Measurements from ENCODE around the gene GPC6.
"Not testable (repeated sequence)": the region's sequence is repeated elsewhere in the genome, so short reads cannot be mapped to it uniquely, and the experiment has no call there.

The GPC6 gene

DNA sequence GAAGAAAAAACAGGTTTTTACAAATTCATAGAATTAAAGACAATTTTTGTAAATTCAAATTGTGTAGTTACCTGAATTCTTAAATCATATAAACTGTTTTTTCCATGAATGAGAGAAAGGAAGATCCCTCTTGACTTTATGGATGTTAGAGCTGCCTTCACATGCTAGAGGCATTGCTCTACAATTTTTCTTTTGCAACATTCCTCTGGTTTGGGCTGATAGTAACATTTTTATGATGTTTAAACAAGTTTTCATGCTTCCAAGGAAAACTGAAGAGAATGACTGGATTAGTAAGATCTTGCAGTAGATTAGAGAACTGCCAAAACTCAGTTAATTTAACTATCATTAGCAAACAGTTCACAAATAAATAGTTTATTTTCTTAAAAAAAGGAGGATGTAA, 250.6 kb downstream of the GPC6 start:
- Histone ChIP-seq H2AFZ (ENCODE audit: low read length) (no peak overlapping the region), H4K8ac (ENCODE audit: low read depth, low read length) (no peak overlapping the region), H3K4me1 (ENCODE audit: control insufficient read depth in 2 of 2, insufficient read depth in 1 of 2, low read depth in 1 of 2, low read length in 2 of 2) (no peaks in the 10 kb centered on the region), H3K4ac (ENCODE audit: low read length) (no peak overlapping the region), H3K18ac (ENCODE audit: low read length) (no peak overlapping the region), H2BK12ac (ENCODE audit: low read length) (no peak overlapping the region), H2BK15ac (ENCODE audit: low read length) (no peak overlapping the region), H3K36me3 (replicated peaks in 1 of 2; ENCODE audit: control insufficient read depth in 2 of 2, insufficient read depth in 2 of 2, low read length in 2 of 2) (no peaks in the 10 kb centered on the region), H3K23ac (ENCODE audit: low read depth, low read length, poor library complexity) (no peak overlapping the region), H2BK5ac (ENCODE audit: low read length) (no peak overlapping the region), H4K91ac (ENCODE audit: low read depth, low read length, poor library complexity) (no peak overlapping the region), H3K14ac (ENCODE audit: low read length) (no peak overlapping the region), H3K27me3 (ENCODE audit: control insufficient read depth in 3 of 3, insufficient read depth in 3 of 3, low read depth in 1 of 3, low read length in 3 of 3) (no peaks in the 10 kb centered on the region), H2BK120ac (ENCODE audit: low read depth, low read length) (no peak overlapping the region), H3K4me2 (ENCODE audit: insufficient read depth, low read length, poor library complexity, severe bottlenecking) (no peak overlapping the region), H2AK5ac (ENCODE audit: low read depth, low read length) (no peak overlapping the region), H3K79me1 (ENCODE audit: low read depth, low read length) (no peaks in the 10 kb centered on the region), H3K9me3 (replicated peaks in 1 of 2; ENCODE audit: control insufficient read depth in 2 of 2, insufficient read depth in 1 of 2, low read depth in 1 of 2, low read length in 2 of 2) (no peaks in the 10 kb centered on the region), H3K27ac (replicated peaks; ENCODE audit: low read length) (no peak overlapping the region), H3K9ac (ENCODE audit: low read depth, low read length, poor library complexity) (no peak overlapping the region), H3K4me3 (ENCODE audit: low read length in 2 of 2) (no peak overlapping the region)
- no peak for DNase-seq (ENCODE audit: low spot score)

DNA sequence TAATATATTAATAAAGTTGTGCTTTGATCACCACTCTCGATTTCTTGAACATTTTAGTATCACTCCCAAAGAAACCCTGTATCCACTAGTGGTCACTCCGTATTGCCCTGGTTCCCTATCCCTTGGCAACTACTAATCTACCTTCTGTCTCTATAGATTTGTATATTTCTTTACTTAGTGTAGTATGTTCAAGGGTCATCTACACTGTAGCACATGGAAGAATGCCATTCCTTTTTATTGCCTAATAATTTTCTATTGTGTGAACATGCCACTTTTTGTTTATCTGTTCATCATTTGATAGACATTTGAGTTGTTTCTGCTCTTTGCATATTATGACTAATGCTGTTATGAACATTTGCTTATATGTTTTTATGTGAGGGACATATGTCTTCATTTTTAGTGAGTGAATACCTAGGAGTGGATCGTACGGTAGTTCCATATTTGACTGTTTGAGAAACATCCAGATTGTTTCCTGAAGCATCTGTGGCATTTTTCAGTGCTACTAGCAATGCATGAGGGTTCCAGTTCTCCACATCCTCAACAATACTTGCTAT, 254.0 kb downstream of the GPC6 start:
- no peak overlapping the region for H2AFZ ChIP-seq (ENCODE audit: low read length)
- no peak overlapping the region for H3K4me3 ChIP-seq (ENCODE audit: low read length in 2 of 2)
- no peaks in the 10 kb centered on the region for H3K27me3 ChIP-seq (ENCODE audit: control insufficient read depth in 3 of 3, insufficient read depth in 3 of 3, low read depth in 1 of 3, low read length in 3 of 3)
- no peak overlapping the region for H2BK120ac ChIP-seq (ENCODE audit: low read depth, low read length)
- H3K9me3 ChIP-seq (replicated peaks in 1 of 2; ENCODE audit: control insufficient read depth in 2 of 2, insufficient read depth in 1 of 2, low read depth in 1 of 2, low read length in 2 of 2), result no peaks in the 10 kb centered on the region
- no peaks in the 10 kb centered on the region for H3K36me3 ChIP-seq (replicated peaks in 1 of 2; ENCODE audit: control insufficient read depth in 2 of 2, insufficient read depth in 2 of 2, low read length in 2 of 2)
- no peak overlapping the region for H3K27ac ChIP-seq (replicated peaks; ENCODE audit: low read length)
- WGBS, 2 donors (ENCODE audit: extremely low coverage in 2 of 2, insufficient read length in 2 of 2, insufficient replicate concordance in 1 of 2), result no CpG with 5 or more reads among the region's 4 CpGs
- H3K9ac ChIP-seq (ENCODE audit: low read depth, low read length, poor library complexity), result no peak overlapping the region
- H3K4ac ChIP-seq (ENCODE audit: low read length), result no peak overlapping the region
- H3K18ac ChIP-seq (ENCODE audit: low read length), result no peak overlapping the region
- DNase-seq (ENCODE audit: low spot score), result no peak
- no peak overlapping the region for H2AK5ac ChIP-seq (ENCODE audit: low read depth, low read length)
- H3K79me1 ChIP-seq (ENCODE audit: low read depth, low read length), result no peaks in the 10 kb centered on the region
- H4K8ac ChIP-seq (ENCODE audit: low read depth, low read length), result no peak overlapping the region
- no peak overlapping the region for H2BK5ac ChIP-seq (ENCODE audit: low read length)
- H3K23ac ChIP-seq (ENCODE audit: low read depth, low read length, poor library complexity), result no peak overlapping the region
- H3K14ac ChIP-seq (ENCODE audit: low read length), result no peak overlapping the region
- H3K4me2 ChIP-seq (ENCODE audit: insufficient read depth, low read length, poor library complexity, severe bottlenecking), result no peak overlapping the region
- H2BK15ac ChIP-seq (ENCODE audit: low read length), result no peak overlapping the region
- H3K4me1 ChIP-seq (ENCODE audit: control insufficient read depth in 2 of 2, insufficient read depth in 1 of 2, low read depth in 1 of 2, low read length in 2 of 2), result no peaks in the 10 kb centered on the region
- H4K91ac ChIP-seq (ENCODE audit: low read depth, low read length, poor library complexity), result no peak overlapping the region
- no peak overlapping the region for H2BK12ac ChIP-seq (ENCODE audit: low read length)

- not testable (repeated sequence) for H3K4me3 ChIP-seq (ENCODE audit: low read length in 2 of 2); H3K9ac ChIP-seq (ENCODE audit: low read depth, low read length, poor library complexity)
Measured at GRCh38 chr13:93496117-93496516, 269.5 kb downstream of the GPC6 start.

DNA sequence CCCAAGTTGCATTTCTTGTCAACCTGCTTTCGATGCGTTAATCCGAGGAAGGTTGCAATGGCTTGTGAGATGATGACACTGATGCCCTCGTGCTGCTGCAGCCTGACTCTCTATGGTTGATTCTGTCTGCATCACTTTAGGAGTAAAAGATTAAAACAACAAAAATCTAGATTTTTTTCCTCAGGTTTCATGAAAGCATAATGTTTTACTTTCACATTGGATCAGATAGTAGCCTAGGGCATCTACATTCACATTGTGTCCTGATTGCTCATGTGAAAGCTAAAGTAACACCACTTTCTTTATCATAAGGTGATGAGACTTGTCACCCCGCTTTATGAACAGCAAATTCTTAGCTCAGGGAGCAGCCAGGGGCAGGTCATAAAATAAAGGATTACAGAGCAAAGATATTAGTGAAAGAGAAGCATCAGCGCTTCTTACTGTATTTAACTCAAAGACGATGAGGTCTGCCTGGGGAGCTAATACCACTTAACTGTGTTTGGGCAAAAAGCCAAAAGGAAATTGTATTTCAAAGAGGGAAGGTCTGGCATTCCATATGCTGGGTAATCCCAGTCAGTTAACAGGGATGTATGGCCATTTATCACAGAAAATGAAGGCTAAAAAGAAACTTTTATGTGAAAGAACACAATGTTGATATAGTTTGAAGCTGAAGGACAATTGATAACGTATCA, 270.5 kb downstream of the GPC6 start:
- Histone ChIP-seq H3K27ac (replicated peaks; ENCODE audit: low read length) (no peak overlapping the region), H4K91ac (ENCODE audit: low read depth, low read length, poor library complexity) (no peak overlapping the region), H2AK5ac (ENCODE audit: low read depth, low read length) (no peak overlapping the region), H3K27me3 (ENCODE audit: control insufficient read depth in 3 of 3, insufficient read depth in 3 of 3, low read depth in 1 of 3, low read length in 3 of 3) (no peaks in the 10 kb centered on the region), H2BK120ac (ENCODE audit: low read depth, low read length) (no peak overlapping the region), H2BK15ac (ENCODE audit: low read length) (no peak overlapping the region), H3K23ac (ENCODE audit: low read depth, low read length, poor library complexity) (no peak overlapping the region), H3K36me3 (replicated peaks in 1 of 2; ENCODE audit: control insufficient read depth in 2 of 2, insufficient read depth in 2 of 2, low read length in 2 of 2) (no peaks in the 10 kb centered on the region), H4K8ac (ENCODE audit: low read depth, low read length) (no peak overlapping the region), H3K79me1 (ENCODE audit: low read depth, low read length) (no peaks in the 10 kb centered on the region), H3K18ac (ENCODE audit: low read length) (no peak overlapping the region), H2AFZ (ENCODE audit: low read length) (no peak overlapping the region), H2BK12ac (ENCODE audit: low read length) (no peak overlapping the region), H3K9me3 (replicated peaks in 1 of 2; ENCODE audit: control insufficient read depth in 2 of 2, insufficient read depth in 1 of 2, low read depth in 1 of 2, low read length in 2 of 2) (no peaks in the 10 kb centered on the region), H3K4me3 (ENCODE audit: low read length in 2 of 2) (no peak overlapping the region), H3K9ac (ENCODE audit: low read depth, low read length, poor library complexity) (no peak overlapping the region), H2BK5ac (ENCODE audit: low read length) (no peak overlapping the region), H3K4me1 (ENCODE audit: control insufficient read depth in 2 of 2, insufficient read depth in 1 of 2, low read depth in 1 of 2, low read length in 2 of 2) (peaks cover 0 to 1% of the 10 kb centered on the region in 2 donors), H3K14ac (ENCODE audit: low read length) (no peak overlapping the region), H3K4me2 (ENCODE audit: insufficient read depth, low read length, poor library complexity, severe bottlenecking) (no peak overlapping the region), H3K4ac (ENCODE audit: low read length) (no peak overlapping the region)
- no peak for DNase-seq (ENCODE audit: low spot score)
- no CpG with 5 or more reads among the region's 8 CpGs for WGBS, 2 donors (ENCODE audit: extremely low coverage in 2 of 2, insufficient read length in 2 of 2, insufficient replicate concordance in 1 of 2)

More at GRCh38 chr13:93496117-93496516, 269.5 kb downstream of the GPC6 start:
- H3K18ac ChIP-seq (ENCODE audit: low read length); H3K14ac ChIP-seq (ENCODE audit: low read length); H2BK120ac ChIP-seq (ENCODE audit: low read depth, low read length); H4K8ac ChIP-seq (ENCODE audit: low read depth, low read length); H3K4me2 ChIP-seq (ENCODE audit: insufficient read depth, low read length, poor library complexity, severe bottlenecking); H2BK15ac ChIP-seq (ENCODE audit: low read length); H2BK12ac ChIP-seq (ENCODE audit: low read length); H3K79me1 ChIP-seq (ENCODE audit: low read depth, low read length); H2AK5ac ChIP-seq (ENCODE audit: low read depth, low read length); H3K9me3 ChIP-seq (replicated peaks in 1 of 2; ENCODE audit: control insufficient read depth in 2 of 2, insufficient read depth in 1 of 2, low read depth in 1 of 2, low read length in 2 of 2); H3K4ac ChIP-seq (ENCODE audit: low read length); H3K4me1 ChIP-seq (ENCODE audit: control insufficient read depth in 2 of 2, insufficient read depth in 1 of 2, low read depth in 1 of 2, low read length in 2 of 2); H4K91ac ChIP-seq (ENCODE audit: low read depth, low read length, poor library complexity); H2AFZ ChIP-seq (ENCODE audit: low read length); H2BK5ac ChIP-seq (ENCODE audit: low read length); H3K27ac ChIP-seq (replicated peaks; ENCODE audit: low read length); H3K23ac ChIP-seq (ENCODE audit: low read depth, low read length, poor library complexity); DNase-seq (ENCODE audit: low spot score); H3K27me3 ChIP-seq (ENCODE audit: control insufficient read depth in 3 of 3, insufficient read depth in 3 of 3, low read depth in 1 of 3, low read length in 3 of 3); H3K36me3 ChIP-seq (replicated peaks in 1 of 2; ENCODE audit: control insufficient read depth in 2 of 2, insufficient read depth in 2 of 2, low read length in 2 of 2): not testable (repeated sequence)
- no CpG with 5 or more reads among the region's 21 CpGs for WGBS, 2 donors (ENCODE audit: extremely low coverage in 2 of 2, insufficient read length in 2 of 2, insufficient replicate concordance in 1 of 2)

All from neuronal stem cell (in vitro differentiated cells).